GM18951 (cell line): ENCODE measurements around the gene CDH4.

Experiments used
- POLR2A ChIP-seq: IDR thresholded peaks from 4 replicates; pipeline ENCODE4 v1.6.1; 2011; ENCODE audit warnings: mild to moderate bottlenecking; ENCODE audit not compliant: insufficient read length, insufficient read depth; ENCODE audit errors: extremely low read depth
- in situ Hi-C: fragments of 300-500 bp; cut with MboI; formaldehyde crosslinking; loops from one replicate; pipeline ENCODE4 v1.12.0; 2022; ENCODE audit warnings: low sequenced_read_pairs, mixed read lengths, inconsistent platforms; ENCODE audit not compliant: unreplicated experiment

CDH4 gene

DNA sequence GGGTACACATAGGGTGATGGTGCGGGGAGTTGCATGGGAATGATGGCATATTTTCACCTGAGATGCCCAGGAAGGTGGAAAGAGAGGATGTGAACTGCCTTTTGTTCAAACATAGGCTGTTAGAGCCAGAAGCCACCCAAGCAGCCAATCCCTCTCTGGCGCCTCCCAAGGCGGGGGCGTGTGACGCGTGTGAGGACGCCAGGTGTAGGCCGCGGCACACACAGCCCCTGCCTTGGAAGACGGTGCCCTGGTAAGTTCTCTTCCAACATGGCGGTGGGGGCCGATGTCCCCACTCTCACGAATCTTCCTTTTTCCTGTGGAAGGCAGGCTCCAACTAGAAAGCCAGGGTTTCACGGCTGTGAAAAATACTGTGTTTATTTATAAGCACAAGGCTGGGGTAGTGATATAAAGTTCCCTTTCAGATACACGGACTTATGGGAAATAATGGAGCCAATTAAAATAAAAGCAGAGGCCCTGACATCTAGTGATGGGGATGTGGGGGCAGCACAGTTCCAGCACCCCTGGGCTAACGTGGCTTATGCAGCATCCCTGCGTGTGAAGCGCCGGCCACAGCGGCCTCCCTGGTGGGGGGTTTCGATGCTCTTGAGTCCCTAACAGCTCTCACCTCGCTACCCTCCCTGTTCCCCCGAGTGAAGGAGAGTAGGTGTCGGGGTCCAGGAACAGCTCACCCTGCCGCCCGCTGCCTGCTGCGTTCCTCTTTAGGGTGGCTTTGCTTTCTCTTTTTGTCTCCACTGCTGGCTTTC lies 28.3 kb downstream of the CDH4 start:
- no peak for TF ChIP-seq POLR2A

DNA sequence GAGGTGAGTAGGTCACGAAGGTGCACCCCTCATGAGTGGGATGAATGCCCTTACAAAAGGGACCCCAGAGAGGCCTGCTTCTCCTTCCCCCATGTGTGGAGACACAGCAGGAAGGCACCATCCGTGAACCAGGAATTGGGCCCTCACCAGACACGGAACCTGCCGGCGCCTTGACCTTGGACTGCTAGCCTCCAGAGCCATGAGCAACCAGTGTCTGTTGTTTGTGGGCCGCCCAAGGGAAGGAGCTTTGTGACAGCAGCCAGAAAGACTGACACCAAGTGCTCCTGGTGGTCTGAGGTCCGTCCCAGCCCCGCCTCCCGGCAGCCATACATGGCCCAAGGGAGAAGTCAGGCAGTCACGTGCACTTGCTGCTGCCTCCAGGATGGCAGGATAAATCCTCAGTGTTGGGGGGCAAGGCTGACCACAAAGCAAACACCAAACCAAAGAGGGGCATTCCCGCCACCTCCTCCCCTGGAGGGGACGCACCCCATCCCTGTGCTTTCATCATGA lies 29.3 kb downstream of the CDH4 start:
- TF ChIP-seq POLR2A: no peak
- in situ Hi-C loops: no loop called here

More for the DNA sequence above, 28.3 kb downstream of the CDH4 start:
- in situ Hi-C loops: no loop called here

DNA sequence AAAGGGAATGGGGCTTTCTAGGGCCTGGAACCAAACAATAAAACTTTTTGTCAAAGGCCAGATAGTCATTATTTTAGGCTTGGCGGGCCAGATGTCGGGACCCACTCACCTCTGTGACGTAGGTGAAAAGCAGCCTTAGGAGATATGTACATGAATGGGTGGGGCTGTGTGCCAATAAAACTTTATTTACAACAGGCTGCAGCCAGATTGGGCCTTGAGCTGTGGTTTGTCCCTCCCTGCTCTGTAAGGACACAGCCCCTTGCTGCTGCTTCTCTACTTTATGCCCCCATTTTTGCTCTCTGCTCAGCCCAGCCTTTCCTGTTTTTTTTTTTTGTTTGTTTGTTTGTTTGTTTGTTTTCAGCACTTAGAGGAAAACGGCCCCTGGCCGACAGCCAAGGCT lies 32.7 kb downstream of the CDH4 start:
- no peak for TF ChIP-seq POLR2A
- in situ Hi-C loops: no loop called here

DNA sequence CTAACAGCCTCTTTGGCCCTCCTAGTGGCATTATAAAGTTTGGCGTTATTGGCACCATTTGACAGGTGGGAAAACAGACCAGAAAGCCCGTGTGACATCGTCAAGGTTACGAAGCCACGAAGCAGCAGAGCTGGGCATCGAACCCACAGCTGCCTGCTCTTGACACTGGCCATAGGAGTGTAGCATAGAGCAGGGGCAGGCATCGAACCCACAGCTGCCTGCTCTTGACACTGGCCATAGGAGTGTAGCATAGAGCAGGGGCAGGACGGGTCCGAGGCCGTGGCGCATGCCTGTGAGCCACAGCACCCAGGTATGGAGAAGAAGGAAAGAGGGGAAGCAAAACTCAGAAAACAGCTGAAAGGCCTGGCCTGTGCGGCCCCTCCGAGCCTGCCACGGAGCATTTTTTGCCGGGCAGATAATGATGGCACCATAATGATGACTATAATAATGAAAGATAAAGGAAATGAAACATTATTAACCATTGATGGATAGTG lies 33.1 kb downstream of the CDH4 start:
- in situ Hi-C loops: no loop called here
- no peak for TF ChIP-seq POLR2A

DNA sequence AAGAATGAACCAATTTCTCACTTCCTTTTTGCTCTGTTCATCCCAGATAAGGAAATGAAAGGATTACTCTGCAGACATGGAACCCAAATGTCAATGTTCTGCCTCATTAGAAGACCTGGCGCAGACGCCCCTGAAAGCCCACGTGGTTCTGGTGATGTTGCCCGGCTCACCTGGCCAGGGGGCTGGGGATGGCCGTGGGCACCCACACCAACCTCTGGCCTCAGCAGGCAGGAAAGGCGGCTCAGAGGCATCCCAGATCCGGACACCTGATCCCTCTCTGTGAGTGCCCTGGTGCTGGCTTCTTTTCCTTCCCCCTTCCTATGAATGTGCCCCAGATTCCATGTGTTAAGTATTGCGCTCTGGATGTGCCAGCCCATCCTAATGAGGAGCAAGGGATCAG lies 33.6 kb downstream of the CDH4 start:
- no peak for TF ChIP-seq POLR2A

DNA sequence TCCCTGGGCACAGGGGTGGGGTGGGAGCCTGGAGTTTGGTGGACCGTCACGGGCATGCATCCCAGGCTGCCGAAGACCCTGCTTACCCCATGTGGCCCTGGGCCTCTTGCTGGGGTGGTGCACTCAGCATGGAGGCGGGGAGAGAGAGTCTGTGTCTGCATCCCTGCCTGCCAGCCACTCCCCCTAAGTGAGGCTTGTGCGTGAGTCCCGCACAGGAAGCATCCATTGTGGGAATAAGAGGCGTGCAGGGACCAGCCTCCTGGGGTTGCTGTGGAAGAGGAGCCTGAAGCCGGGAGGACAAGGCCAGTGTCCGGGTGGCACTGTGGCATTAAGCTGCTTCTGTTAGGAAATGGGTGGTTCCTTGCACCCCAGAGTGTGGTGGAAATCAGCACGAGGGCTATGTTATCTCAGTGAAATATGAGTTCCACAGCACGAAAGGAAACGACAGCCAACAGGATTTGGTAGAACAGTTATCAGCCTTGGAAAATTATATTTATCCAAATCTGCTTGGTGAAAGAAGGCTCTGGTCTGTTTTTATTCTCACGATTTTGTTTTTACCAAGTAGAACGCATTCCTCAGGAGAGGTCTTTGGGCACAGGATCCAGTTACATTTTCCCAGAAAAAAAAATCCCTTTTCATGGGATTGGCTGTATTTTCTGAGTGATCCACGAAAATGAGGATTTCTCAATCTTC lies 35.7 kb downstream of the CDH4 start:
- in situ Hi-C loops: no loop called here
- TF ChIP-seq POLR2A: no peak

More for the DNA sequence above, 33.6 kb downstream of the CDH4 start:
- in situ Hi-C loops: no loop called here

DNA sequence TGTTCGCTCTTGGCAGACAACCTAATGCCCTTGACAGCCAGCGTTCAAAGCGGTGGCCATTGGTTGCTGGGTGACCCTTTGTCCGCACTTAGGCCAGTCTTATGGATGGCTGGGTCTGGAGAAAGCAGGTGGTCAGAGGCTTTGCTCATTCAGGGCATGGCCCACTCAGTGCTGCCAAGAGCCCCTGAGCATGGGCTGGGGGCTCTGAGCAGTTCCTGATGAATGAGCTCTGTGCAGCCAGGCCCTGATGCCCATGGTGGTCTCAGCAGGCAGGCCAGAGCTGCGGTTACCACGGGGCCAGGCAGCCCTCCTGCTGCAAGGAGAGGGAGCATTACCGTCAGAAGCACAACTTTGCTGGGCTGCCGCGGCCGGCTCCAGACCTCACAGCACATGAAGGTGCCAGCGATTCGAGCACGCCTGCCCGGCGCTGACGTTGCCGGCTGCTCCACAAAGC lies 36.3 kb downstream of the CDH4 start:
- in situ Hi-C loops: no loop called here
- TF ChIP-seq POLR2A: no peak

DNA sequence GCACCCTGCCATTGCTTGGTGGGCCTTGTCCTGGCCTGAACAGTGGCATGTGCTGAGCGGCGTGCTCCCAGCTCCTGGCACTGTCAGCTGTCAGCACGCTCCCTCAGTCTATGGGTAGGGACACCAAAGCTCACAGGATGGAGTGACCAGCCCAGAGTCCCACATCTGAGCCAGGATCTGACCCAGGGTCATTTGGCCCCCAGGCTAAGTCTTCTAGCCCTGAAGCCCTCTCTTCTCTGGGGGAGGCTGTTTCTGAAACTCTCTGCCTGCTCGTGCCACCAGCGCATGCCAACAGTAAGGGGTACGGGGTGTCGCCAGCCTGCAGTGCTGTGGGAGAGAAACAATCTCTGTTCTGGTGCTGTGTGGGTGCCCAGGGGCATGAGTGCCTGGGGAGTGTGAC lies 37.1 kb downstream of the CDH4 start:
- no peak for TF ChIP-seq POLR2A

DNA sequence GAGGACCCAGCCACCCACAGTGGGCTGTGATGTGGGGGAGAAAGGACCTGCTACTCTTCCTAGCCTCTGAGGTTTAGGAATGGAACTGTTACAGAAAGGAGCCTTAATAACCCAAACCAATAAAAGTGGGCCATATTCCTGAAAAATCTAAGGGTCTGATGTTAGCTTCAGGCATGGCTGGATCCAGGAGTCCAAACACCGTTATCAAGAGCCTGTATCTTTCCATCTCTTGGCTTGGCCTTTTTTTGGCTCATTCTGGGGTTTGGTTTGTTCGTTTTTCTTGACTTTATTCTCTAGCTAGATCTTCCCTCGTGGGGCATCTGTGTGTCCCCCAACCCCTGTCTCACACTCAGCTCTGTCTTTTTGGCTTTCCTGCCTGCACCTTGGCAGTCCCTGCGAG lies 38.7 kb downstream of the CDH4 start:
- in situ Hi-C loops: no loop called here
- TF ChIP-seq POLR2A: no peak

More for the DNA sequence above, 37.1 kb downstream of the CDH4 start:
- in situ Hi-C loops: no loop called here

DNA sequence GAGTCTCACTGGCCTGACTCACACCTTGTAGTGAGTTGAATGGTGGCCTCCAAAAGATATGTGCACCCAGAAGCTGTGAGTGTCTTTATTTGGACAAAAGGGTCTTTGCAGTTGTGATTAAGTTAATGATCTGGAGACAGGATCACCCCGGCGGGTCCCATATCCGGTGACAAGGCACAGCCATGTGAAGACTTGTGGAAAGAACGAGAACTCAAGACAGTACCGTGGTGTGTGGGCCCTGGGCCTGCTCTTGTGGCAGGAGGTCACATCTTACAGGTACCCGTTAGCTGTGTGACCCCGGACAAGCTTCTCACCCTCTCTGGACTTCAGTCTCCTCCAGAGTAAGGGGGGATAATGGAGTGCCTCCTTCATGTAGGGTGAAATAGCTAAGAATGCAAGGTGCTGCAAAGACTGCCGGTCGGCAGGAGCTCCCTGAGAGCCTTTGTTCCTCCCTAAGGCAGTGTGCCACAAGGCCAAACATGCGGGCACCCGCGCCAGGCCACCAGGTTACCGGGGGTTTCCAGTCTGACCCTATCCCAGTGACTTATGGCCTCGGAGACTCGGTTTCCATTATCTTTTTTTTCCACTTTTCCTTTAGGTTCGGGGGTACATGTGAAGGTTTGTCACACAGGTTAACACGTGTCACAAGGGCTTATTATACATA lies 39.2 kb downstream of the CDH4 start:
- in situ Hi-C loops: no loop called here

DNA sequence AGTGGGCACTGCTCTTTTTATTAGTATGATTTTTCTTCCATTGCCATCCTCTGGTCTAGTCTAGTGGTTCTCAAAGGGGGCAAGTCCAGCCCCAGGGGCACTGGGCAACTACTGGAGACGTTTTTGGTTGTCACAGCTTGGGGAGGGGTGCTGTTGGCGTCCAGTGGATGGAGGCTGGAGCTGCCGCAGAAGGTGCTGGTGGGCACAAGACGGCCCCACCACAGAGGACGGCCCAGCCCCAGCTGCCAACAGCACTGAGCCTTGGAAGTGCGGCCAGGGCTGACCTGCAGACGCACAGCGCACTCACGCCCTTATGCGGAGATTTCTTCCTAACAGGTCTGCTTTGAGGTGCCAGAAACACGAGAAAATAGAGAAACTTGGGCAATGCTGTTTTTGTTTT lies 40.3 kb downstream of the CDH4 start:
- no peak for TF ChIP-seq POLR2A
- in situ Hi-C loops: no loop called here

More for the DNA sequence above, 39.2 kb downstream of the CDH4 start:
- TF ChIP-seq POLR2A: no peak

DNA sequence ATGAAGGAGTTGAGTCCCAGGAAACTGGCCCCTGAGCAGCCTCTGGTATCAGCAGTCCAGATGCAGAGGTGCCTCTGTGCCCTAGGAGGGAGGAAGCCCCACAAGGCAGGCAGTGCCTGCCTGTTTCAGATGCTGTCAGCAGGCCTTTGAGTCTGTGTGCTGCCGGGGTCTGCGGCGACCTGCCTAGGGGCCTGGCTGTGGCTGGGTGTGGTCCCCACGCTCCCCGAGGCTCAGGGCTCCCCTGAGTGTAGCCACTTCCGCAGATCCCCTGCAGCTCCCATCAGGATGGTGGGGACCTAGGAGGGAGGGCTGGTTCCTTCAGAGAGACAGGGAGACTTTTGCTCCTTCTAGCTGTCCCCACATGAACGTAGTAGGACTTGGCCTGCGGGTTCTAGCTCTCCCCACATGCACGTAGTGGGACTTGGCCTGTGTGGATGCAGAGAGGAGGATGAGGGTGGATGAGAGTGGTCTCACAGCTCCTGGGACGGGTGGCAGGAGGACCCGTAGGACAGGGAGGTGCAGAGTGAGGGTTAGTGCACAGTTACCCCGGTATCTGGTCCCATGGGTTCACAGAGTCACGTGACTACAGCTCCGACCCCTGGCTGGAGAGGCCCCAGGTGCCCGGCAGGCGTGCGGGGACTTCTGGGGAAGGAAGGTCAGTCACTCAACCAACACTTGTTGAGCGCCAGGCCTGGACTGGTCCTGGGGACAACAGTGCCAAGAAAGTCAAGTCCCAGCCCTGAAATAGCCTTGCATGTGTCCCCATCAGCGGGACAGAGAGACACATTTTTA lies 41.0 kb downstream of the CDH4 start:
- no peak for TF ChIP-seq POLR2A
- in situ Hi-C loops: no loop called here
